GM23338 (cell line): Measurements from ENCODE around the gene TAF4B. TPM values are rescaled to one million over a fixed set of nuclear protein-coding genes. Genes with fewer than 3 reads are reported as not detected.

Experiments
- ATAC-seq: fragments of 200-7000 bp; cut with Tn5 transposase; 3 replicates; pipeline ENCODE4 v1.9.1; 2020
- DNase-seq: peaks from one replicate; pipeline ENCODE4 v3.0.0-alpha.2; 2015; ENCODE audit warnings: low spot score
- H2AFZ ChIP-seq: fragments of 200-600 bp; sonication (generic); 2 replicates; pipeline ENCODE4 v1.8.0; 2016; ENCODE audit warnings: antibody characterized with exemption, mild to moderate bottlenecking, moderate library complexity
- H3F3A ChIP-seq: fragments of 200-600 bp; sonication (generic); replicated peaks from 2 replicates; pipeline ENCODE4 v1.8.0; 2017; ENCODE audit warnings: antibody characterized with exemption, mixed run types, low read depth
- H3K27ac ChIP-seq: fragments of 200-600 bp; sonication (generic); 2 replicates; pipeline ENCODE4 v1.6.1; 2016; ENCODE audit warnings: low read depth
- H3K27me3 ChIP-seq: fragments of 200-600 bp; sonication (generic); 2 replicates; pipeline ENCODE4 v1.8.0; 2016; ENCODE audit warnings: mild to moderate bottlenecking, mixed run types, moderate library complexity; ENCODE audit not compliant: insufficient read depth
- H3K36me3 ChIP-seq: fragments of 200-600 bp; sonication (generic); 2 replicates; pipeline ENCODE4 v1.8.0; 2016; ENCODE audit warnings: mild to moderate bottlenecking; ENCODE audit not compliant: insufficient read depth
- H3K4me1 ChIP-seq: fragments of 200-600 bp; sonication (generic); 2 replicates; pipeline ENCODE4 v1.8.0; 2016; ENCODE audit warnings: mild to moderate bottlenecking, moderate library complexity; ENCODE audit not compliant: insufficient read depth
- H3K4me2 ChIP-seq: fragments of 200-600 bp; sonication (generic); 2 replicates; pipeline ENCODE4 v1.7.1; 2017; ENCODE audit warnings: mixed run types
- H3K4me3 ChIP-seq: fragments of 200-600 bp; sonication (generic); 2 replicates; pipeline ENCODE4 v1.6.1; 2016; ENCODE audit warnings: mixed run types
- H3K79me2 ChIP-seq: fragments of 200-600 bp; sonication (generic); replicated peaks from 2 replicates; pipeline ENCODE4 v1.8.0; 2017; ENCODE audit warnings: mild to moderate bottlenecking; ENCODE audit not compliant: insufficient read depth
- H3K9me2 ChIP-seq: fragments of 200-600 bp; sonication (generic); 2 replicates; pipeline ENCODE4 v1.8.0; 2017; ENCODE audit not compliant: insufficient read depth
- H4K20me1 ChIP-seq: fragments of 200-600 bp; sonication (generic); replicated peaks from 2 replicates; pipeline ENCODE4 v1.8.0; 2017; ENCODE audit warnings: mild to moderate bottlenecking; ENCODE audit not compliant: insufficient read depth
- H3K27ac Mint-ChIP-seq: 2 replicates; pipeline ENCODE4 v1.8.0; 2020; ENCODE audit warnings: inconsistent platforms, mild to moderate bottlenecking, moderate library complexity, mixed read lengths
- H3K27me3 Mint-ChIP-seq: 3 replicates; pipeline ENCODE4 v1.8.0; 2022; ENCODE audit warnings: low read depth, mild to moderate bottlenecking, moderate library complexity, mixed read lengths, inconsistent platforms; ENCODE audit not compliant: insufficient read depth, poor library complexity
- H3K36me3 Mint-ChIP-seq: 3 replicates; pipeline ENCODE4 v1.8.0; 2021; ENCODE audit warnings: low read depth, mild to moderate bottlenecking, inconsistent platforms, moderate library complexity, mixed read lengths
- H3K4me1 Mint-ChIP-seq: 3 replicates; pipeline ENCODE4 v1.8.0; 2020; ENCODE audit warnings: mild to moderate bottlenecking, inconsistent platforms, mixed read lengths
- H3K4me3 Mint-ChIP-seq: 3 replicates; pipeline ENCODE4 v1.8.0; 2021; ENCODE audit warnings: moderate library complexity, mild to moderate bottlenecking, inconsistent platforms, mixed read lengths
- H3K9me3 Mint-ChIP-seq: 3 replicates; pipeline ENCODE4 v1.8.0; 2020; ENCODE audit warnings: moderate library complexity, mild to moderate bottlenecking, inconsistent platforms, mixed read lengths
- CREB1 ChIP-seq: fragments of 250-450 bp; sonication (Bioruptor Pico); IDR thresholded peaks from 2 replicates; pipeline ENCODE4 v1.5.0; 2020; ENCODE audit warnings: low read depth, mild to moderate bottlenecking, moderate library complexity
- CTCF ChIP-seq, 2 experiments: fragments of 200-600 bp in 1 of 2; sonication (generic) in 1 of 2; conservative IDR thresholded peaks; 2 replicates each; pipeline versions ENCODE4 v1.5.1 to v1.6.1; 2016 to 2017; ENCODE audit warnings: antibody characterized with exemption in 2 of 2, low read depth in 2 of 2, mild to moderate bottlenecking in 2 of 2, moderate library complexity in 1 of 2
- EZH2 ChIP-seq: fragments of 200-600 bp; sonication (generic); IDR thresholded peaks from one replicate; pipeline ENCODE4 v1.8.0; 2017; ENCODE audit warnings: antibody characterized with exemption, mild to moderate bottlenecking, low read depth; ENCODE audit not compliant: unreplicated experiment
- EZH2phosphoT487 ChIP-seq: fragments of 200-600 bp; sonication (generic); IDR thresholded peaks from one replicate; pipeline ENCODE4 v1.8.1; 2018; ENCODE audit warnings: antibody characterized with exemption; ENCODE audit not compliant: unreplicated experiment
- JUNB ChIP-seq: IDR thresholded peaks from one replicate; pipeline ENCODE4 v1.6.1; 2016; ENCODE audit warnings: antibody characterized with exemption; ENCODE audit not compliant: unreplicated experiment
- NANOG ChIP-seq: IDR thresholded peaks from 2 replicates; pipeline ENCODE4 v1.6.1; 2016; ENCODE audit warnings: antibody characterized with exemption, borderline replicate concordance
- POLR2AphosphoS5 ChIP-seq: IDR thresholded peaks from 2 replicates; pipeline ENCODE4 v1.6.1; 2016; ENCODE audit warnings: antibody characterized with exemption, low read depth
- STAT1 ChIP-seq: IDR thresholded peaks from one replicate; pipeline ENCODE4 v1.6.1; 2016; ENCODE audit warnings: antibody characterized with exemption; ENCODE audit not compliant: unreplicated experiment
- ZNF114 ChIP-seq: fragments of 250-450 bp; sonication (Bioruptor Pico); IDR thresholded peaks from 2 replicates; pipeline ENCODE4 v1.5.0; 2020; ENCODE audit warnings: mild to moderate bottlenecking, moderate library complexity
- polyA plus RNA-seq: library from polyadenylated mRNA; unstranded; fragments of >200 nt; fragmentation: Nextera tagmentation; extraction: Ambion mirVana; gene quantifications from 2 replicates; pipeline ENCODE4 v1.2.1, GENCODE V29; 2016
- total RNA-seq: library from RNA; depleted of rRNA; stranded (reverse); fragments of >200 nt; shearing (Covaris generic); gene quantifications from 2 replicates; pipeline ENCODE4 v1.2.3, GENCODE V29; 2014
- TF ChIP-seq, protein P1 (sequence below): IDR thresholded peaks from 2 replicates; pipeline ENCODE4 v1.6.1; 2016; ENCODE audit warnings: antibody characterized with exemption
- TF ChIP-seq, protein P2 (sequence below): IDR thresholded peaks from one replicate; pipeline ENCODE4 v1.6.1; 2018; ENCODE audit warnings: antibody characterized with exemption; ENCODE audit not compliant: unreplicated experiment
- TF ChIP-seq, protein P3 (sequence below): fragments of 250-450 bp; sonication (Bioruptor Pico); IDR thresholded peaks from 2 replicates; pipeline ENCODE4 v1.5.0; 2020; ENCODE audit warnings: mild to moderate bottlenecking, moderate library complexity

The TAF4B gene
- total and polyA plus RNA-seq, 2 experiments from 2014 or later: 9.4 to 27.3 TPM

- Histone ChIP-seq H4K20me1 (no peaks in the 10 kb centered on the region), H3K27ac (no peak overlapping the region), H2AFZ (no peak overlapping the region), H3F3A (no peaks in the 10 kb centered on the region), H3K4me1 (peaks cover 6% of the 10 kb centered on the region; the same call in 1 of the 2 replicates), H3K4me2 (no peak overlapping the region), H3K79me2 (no peaks in the 10 kb centered on the region), H3K4me3 (no peak overlapping the region), H3K27me3 (no peaks in the 10 kb centered on the region), H3K36me3 (peaks cover 26% of the 10 kb centered on the region), H3K9me2 (no peaks in the 10 kb centered on the region)
- Mint-ChIP-seq H3K27ac (no peak overlapping the region), H3K36me3 (peaks cover 67% of the 10 kb centered on the region), H3K4me3 (no peak overlapping the region), H3K4me1 (no peaks in the 10 kb centered on the region), H3K9me3 (peaks cover 3% of the 10 kb centered on the region; the same call in 2 of the 3 replicates), H3K27me3 (no peaks in the 10 kb centered on the region)
- ATAC-seq: no peak
- no peak for TF ChIP-seq POLR2AphosphoS5
- no peak for TF ChIP-seq JUNB
- TF ChIP-seq CTCF (conservative IDR thresholded peaks at IDR 0.05; ENCODE audit: low read depth in 2 of 2): no peak
- TF ChIP-seq CREB1 (CRISPR knock-in tag): no peak
- TF ChIP-seq, protein P1, sequence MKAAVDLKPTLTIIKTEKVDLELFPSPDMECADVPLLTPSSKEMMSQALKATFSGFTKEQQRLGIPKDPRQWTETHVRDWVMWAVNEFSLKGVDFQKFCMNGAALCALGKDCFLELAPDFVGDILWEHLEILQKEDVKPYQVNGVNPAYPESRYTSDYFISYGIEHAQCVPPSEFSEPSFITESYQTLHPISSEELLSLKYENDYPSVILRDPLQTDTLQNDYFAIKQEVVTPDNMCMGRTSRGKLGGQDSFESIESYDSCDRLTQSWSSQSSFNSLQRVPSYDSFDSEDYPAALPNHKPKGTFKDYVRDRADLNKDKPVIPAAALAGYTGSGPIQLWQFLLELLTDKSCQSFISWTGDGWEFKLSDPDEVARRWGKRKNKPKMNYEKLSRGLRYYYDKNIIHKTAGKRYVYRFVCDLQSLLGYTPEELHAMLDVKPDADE: no peak
- TF ChIP-seq, protein P2, sequence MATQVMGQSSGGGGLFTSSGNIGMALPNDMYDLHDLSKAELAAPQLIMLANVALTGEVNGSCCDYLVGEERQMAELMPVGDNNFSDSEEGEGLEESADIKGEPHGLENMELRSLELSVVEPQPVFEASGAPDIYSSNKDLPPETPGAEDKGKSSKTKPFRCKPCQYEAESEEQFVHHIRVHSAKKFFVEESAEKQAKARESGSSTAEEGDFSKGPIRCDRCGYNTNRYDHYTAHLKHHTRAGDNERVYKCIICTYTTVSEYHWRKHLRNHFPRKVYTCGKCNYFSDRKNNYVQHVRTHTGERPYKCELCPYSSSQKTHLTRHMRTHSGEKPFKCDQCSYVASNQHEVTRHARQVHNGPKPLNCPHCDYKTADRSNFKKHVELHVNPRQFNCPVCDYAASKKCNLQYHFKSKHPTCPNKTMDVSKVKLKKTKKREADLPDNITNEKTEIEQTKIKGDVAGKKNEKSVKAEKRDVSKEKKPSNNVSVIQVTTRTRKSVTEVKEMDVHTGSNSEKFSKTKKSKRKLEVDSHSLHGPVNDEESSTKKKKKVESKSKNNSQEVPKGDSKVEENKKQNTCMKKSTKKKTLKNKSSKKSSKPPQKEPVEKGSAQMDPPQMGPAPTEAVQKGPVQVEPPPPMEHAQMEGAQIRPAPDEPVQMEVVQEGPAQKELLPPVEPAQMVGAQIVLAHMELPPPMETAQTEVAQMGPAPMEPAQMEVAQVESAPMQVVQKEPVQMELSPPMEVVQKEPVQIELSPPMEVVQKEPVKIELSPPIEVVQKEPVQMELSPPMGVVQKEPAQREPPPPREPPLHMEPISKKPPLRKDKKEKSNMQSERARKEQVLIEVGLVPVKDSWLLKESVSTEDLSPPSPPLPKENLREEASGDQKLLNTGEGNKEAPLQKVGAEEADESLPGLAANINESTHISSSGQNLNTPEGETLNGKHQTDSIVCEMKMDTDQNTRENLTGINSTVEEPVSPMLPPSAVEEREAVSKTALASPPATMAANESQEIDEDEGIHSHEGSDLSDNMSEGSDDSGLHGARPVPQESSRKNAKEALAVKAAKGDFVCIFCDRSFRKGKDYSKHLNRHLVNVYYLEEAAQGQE: no peak
- TF ChIP-seq, protein P3, sequence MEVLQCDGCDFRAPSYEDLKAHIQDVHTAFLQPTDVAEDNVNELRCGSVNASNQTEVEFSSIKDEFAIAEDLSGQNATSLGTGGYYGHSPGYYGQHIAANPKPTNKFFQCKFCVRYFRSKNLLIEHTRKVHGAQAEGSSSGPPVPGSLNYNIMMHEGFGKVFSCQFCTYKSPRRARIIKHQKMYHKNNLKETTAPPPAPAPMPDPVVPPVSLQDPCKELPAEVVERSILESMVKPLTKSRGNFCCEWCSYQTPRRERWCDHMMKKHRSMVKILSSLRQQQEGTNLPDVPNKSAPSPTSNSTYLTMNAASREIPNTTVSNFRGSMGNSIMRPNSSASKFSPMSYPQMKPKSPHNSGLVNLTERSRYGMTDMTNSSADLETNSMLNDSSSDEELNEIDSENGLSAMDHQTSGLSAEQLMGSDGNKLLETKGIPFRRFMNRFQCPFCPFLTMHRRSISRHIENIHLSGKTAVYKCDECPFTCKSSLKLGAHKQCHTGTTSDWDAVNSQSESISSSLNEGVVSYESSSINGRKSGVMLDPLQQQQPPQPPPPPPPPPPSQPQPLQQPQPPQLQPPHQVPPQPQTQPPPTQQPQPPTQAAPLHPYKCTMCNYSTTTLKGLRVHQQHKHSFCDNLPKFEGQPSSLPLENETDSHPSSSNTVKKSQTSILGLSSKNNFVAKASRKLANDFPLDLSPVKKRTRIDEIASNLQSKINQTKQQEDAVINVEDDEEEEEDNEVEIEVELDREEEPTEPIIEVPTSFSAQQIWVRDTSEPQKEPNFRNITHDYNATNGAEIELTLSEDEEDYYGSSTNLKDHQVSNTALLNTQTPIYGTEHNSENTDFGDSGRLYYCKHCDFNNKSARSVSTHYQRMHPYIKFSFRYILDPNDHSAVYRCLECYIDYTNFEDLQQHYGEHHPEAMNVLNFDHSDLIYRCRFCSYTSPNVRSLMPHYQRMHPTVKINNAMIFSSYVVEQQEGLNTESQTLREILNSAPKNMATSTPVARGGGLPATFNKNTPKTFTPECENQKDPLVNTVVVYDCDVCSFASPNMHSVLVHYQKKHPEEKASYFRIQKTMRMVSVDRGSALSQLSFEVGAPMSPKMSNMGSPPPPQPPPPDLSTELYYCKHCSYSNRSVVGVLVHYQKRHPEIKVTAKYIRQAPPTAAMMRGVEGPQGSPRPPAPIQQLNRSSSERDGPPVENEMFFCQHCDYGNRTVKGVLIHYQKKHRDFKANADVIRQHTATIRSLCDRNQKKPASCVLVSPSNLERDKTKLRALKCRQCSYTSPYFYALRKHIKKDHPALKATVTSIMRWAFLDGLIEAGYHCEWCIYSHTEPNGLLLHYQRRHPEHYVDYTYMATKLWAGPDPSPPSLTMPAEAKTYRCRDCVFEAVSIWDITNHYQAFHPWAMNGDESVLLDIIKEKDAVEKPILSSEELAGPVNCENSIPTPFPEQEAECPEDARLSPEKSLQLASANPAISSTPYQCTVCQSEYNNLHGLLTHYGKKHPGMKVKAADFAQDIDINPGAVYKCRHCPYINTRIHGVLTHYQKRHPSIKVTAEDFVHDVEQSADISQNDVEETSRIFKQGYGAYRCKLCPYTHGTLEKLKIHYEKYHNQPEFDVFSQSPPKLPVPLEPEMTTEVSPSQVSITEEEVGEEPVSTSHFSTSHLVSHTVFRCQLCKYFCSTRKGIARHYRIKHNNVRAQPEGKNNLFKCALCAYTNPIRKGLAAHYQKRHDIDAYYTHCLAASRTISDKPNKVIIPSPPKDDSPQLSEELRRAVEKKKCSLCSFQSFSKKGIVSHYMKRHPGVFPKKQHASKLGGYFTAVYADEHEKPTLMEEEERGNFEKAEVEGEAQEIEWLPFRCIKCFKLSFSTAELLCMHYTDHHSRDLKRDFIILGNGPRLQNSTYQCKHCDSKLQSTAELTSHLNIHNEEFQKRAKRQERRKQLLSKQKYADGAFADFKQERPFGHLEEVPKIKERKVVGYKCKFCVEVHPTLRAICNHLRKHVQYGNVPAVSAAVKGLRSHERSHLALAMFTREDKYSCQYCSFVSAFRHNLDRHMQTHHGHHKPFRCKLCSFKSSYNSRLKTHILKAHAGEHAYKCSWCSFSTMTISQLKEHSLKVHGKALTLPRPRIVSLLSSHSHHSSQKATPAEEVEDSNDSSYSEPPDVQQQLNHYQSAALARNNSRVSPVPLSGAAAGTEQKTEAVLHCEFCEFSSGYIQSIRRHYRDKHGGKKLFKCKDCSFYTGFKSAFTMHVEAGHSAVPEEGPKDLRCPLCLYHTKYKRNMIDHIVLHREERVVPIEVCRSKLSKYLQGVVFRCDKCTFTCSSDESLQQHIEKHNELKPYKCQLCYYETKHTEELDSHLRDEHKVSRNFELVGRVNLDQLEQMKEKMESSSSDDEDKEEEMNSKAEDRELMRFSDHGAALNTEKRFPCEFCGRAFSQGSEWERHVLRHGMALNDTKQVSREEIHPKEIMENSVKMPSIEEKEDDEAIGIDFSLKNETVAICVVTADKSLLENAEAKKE (CRISPR knock-in tag): no peak
- TF ChIP-seq EZH2: no peak
- no peak for TF ChIP-seq STAT1
- no peak for TF ChIP-seq NANOG
- TF ChIP-seq EZH2phosphoT487: no peak
- TF ChIP-seq ZNF114 (CRISPR knock-in tag): no peak
- DNase-seq: no peak
Observed at GRCh38 chr18:26279428-26279827, 53.2 kb downstream of the TAF4B start.
